CD14-positive monocyte (primary cell): ENCODE data around the gene HACL1. TPM values are rescaled to one million over a fixed set of nuclear protein-coding genes. Genes with fewer than 3 reads are reported as not detected.

Experiments
- DNase-seq, 3 donors: peaks; one replicate each; pipeline ENCODE4 v3.0.0-alpha.2; 2011 to 2022
- H2AFZ ChIP-seq: 2 replicates; pipeline ENCODE4 v1.6.0; 2012; ENCODE audit warnings: mild to moderate bottlenecking, low read depth, low read length, inconsistent platforms; ENCODE audit not compliant: insufficient read depth, poor library complexity, severe bottlenecking
- H3K27ac ChIP-seq, 2 donors: 1 replicate in 1 of 2; 2 replicates in 1 of 2; pipeline ENCODE4 v1.5.1; 2012 to 2013; ENCODE audit warnings: low read length in 2 of 2, control low read depth in 1 of 2, inconsistent platforms in 1 of 2, low read depth in 1 of 2, mild to moderate bottlenecking in 1 of 2
- H3K27me3 ChIP-seq, 2 donors: one replicate each; pipeline versions ENCODE4 v1.6.0 to v1.6.1; 2011 to 2013; ENCODE audit warnings: low read length in 2 of 2; ENCODE audit not compliant: control insufficient read depth in 2 of 2, insufficient read depth in 2 of 2
- H3K36me3 ChIP-seq, 2 donors: replicated peaks in 1 of 2; 1 replicate in 1 of 2; 2 replicates in 1 of 2; pipeline versions ENCODE4 v1.5.1 to v1.6.1; 2012 to 2013; ENCODE audit warnings: low read length in 2 of 2, control low read depth in 1 of 2, inconsistent platforms in 1 of 2, mild to moderate bottlenecking in 1 of 2; ENCODE audit not compliant: insufficient read depth in 2 of 2, control insufficient read depth in 1 of 2
- H3K4me1 ChIP-seq, 2 donors: 1 replicate in 1 of 2; 2 replicates in 1 of 2; pipeline versions ENCODE4 v1.5.1 to v1.6.1; 2012 to 2013; ENCODE audit warnings: low read length in 2 of 2, control low read depth in 1 of 2, inconsistent platforms in 1 of 2, mild to moderate bottlenecking in 1 of 2, moderate library complexity in 1 of 2; ENCODE audit not compliant: insufficient read depth in 2 of 2, control insufficient read depth in 1 of 2
- H3K4me2 ChIP-seq: replicated peaks from 2 replicates; pipeline ENCODE3; 2012; ENCODE audit warnings: low read length, moderate library complexity, mild to moderate bottlenecking; ENCODE audit not compliant: poor library complexity, severe bottlenecking; ENCODE audit errors: extremely low read depth
- H3K4me3 ChIP-seq, 3 experiments: fragments of 200-600 bp in 1 of 3; sonication (generic) in 1 of 3; replicated peaks in 1 of 3; 1 replicate in 2 of 3; 2 replicates in 1 of 3; pipeline ENCODE4 v1.5.1; 2011 to 2013; ENCODE audit warnings: low read length in 3 of 3, mild to moderate bottlenecking in 3 of 3, control low read depth in 2 of 3, low read depth in 2 of 3, inconsistent platforms in 1 of 3, moderate library complexity in 1 of 3
- H3K79me2 ChIP-seq: 2 replicates; pipeline ENCODE4 v1.6.0; 2012; ENCODE audit warnings: mild to moderate bottlenecking, control low read depth, inconsistent platforms, low read length, moderate library complexity; ENCODE audit not compliant: insufficient read depth
- H3K9ac ChIP-seq: 2 replicates; pipeline ENCODE4 v1.6.0; 2017; ENCODE audit warnings: low read length, mild to moderate bottlenecking; ENCODE audit not compliant: insufficient read depth, poor library complexity, severe bottlenecking
- H3K9me3 ChIP-seq, 2 donors: replicated peaks in 1 of 2; 1 replicate in 1 of 2; 2 replicates in 1 of 2; pipeline versions ENCODE4 v1.5.1 to v1.6.1; 2012 to 2013; ENCODE audit warnings: low read length in 2 of 2, control low read depth in 1 of 2; ENCODE audit not compliant: control insufficient read depth in 1 of 2, insufficient read depth in 1 of 2
- H4K20me1 ChIP-seq: 2 replicates; pipeline ENCODE4 v1.6.0; 2012; ENCODE audit warnings: mild to moderate bottlenecking, low read length, control low read depth, moderate library complexity; ENCODE audit not compliant: insufficient read depth
- H3K27ac Mint-ChIP-seq, 7 donors: one replicate each; pipeline ENCODE4 v1.8.0; 2020; ENCODE audit warnings: mild to moderate bottlenecking in 7 of 7, mixed read lengths in 7 of 7, moderate library complexity in 6 of 7, inconsistent platforms in 2 of 7
- H3K27me3 Mint-ChIP-seq, 3 donors: one replicate each; pipeline ENCODE4 v1.8.0; 2021 to 2022; ENCODE audit warnings: low read depth in 3 of 3, mild to moderate bottlenecking in 3 of 3, mixed read lengths in 3 of 3, moderate library complexity in 3 of 3, inconsistent platforms in 1 of 3
- H3K36me3 Mint-ChIP-seq, 2 donors: one replicate each; pipeline ENCODE4 v1.8.0; 2020; ENCODE audit warnings: mixed read lengths in 2 of 2, inconsistent platforms in 1 of 2, mild to moderate bottlenecking in 1 of 2
- H3K4me1 Mint-ChIP-seq: one replicate; pipeline ENCODE4 v1.8.0; 2020; ENCODE audit warnings: mild to moderate bottlenecking, mixed read lengths
- H3K4me3 Mint-ChIP-seq, 2 donors: one replicate each; pipeline ENCODE4 v1.8.0; 2020; ENCODE audit warnings: mild to moderate bottlenecking in 2 of 2, mixed read lengths in 2 of 2, moderate library complexity in 1 of 2
- H3K9me3 Mint-ChIP-seq, 7 donors: one replicate each; pipeline ENCODE4 v1.8.0; 2020 to 2022; ENCODE audit warnings: mixed read lengths in 7 of 7, mild to moderate bottlenecking in 6 of 7, moderate library complexity in 6 of 7, inconsistent platforms in 2 of 7
- WGBS: methylation state at CpG from one replicate; pipeline ENCODE4 v1.1.5; 2013; ENCODE audit warnings: missing lambda C conversion rate; ENCODE audit not compliant: insufficient coverage; 5-methylcytosine and 5-hydroxymethylcytosine counted together
- intact Hi-C, 2 donors: fragments of 100-400 bp; cut with micrococcal nuclease; formaldehyde crosslinking; loops; one replicate each; pipeline versions ENCODE4 v1.15.0 to v1.15.1; 2023
- polyA plus RNA-seq, 3 donors: library from polyadenylated mRNA; depleted of rRNA in 1 of 3; unstranded in 2 of 3; stranded (reverse) in 1 of 3; fragments of 300-500 nt in 2 of 3; fragments of >200 nt in 1 of 3; fragmentation: Illumina TruSeq in 2 of 3; gene quantifications; 1 replicate in 2 of 3; 2 replicates in 1 of 3; pipeline ENCODE4 v1.2.3, GENCODE V29; 2012 to 2021
- TF ChIP-seq, protein P1 (sequence below): fragments of 200-600 bp; IDR thresholded peaks from one replicate; pipeline ENCODE4 v1.8.0; 2022; ENCODE audit warnings: antibody characterized with exemption, mild to moderate bottlenecking

HACL1 gene
- polyA plus RNA-seq, 3 donors: 12.3 to 27.2 (median 22.3) TPM

DNA sequence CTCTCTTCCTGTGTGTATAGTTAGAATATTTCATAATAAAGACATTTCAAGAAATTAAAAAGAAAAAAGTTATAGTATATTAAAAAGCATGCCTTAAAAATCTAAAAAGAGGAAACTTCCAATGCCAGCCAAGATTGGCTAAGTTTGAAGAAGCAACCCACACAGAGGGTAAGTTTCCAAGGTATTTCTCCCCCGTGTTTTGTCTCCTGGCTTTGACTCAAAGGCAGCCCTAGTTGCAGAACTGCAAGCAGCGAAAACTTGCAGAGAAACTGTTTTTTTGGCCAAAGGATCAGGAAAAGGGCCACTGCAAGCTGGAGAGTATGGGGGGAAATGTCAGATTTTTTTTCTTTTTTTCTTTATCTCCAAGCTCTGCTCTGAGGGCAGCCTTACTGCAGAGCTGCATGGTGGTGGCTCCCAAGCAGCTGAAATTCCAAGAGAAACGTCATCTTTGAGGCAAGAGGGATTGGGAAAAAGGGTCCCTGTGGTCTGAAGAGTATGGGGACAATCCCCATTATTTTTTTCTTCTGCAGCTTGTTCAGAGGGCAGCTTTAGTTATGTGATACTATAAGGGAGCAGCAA lies 23.0 kb downstream of the HACL1 start:
- Histone ChIP-seq H3K4me2 (no peak overlapping the region), H2AFZ (no peak overlapping the region), H3K9ac (no peak overlapping the region), H3K27ac (peak overlapping the region in 1 of 2 donors; percentile 36), H3K79me2 (no peaks in the 10 kb centered on the region), H3K4me1 (peaks cover 19 to 32% of the 10 kb centered on the region in 2 donors), H3K4me3 (no peak overlapping the region), H3K36me3 (peaks cover 30 to 49% of the 10 kb centered on the region in 2 donors), H4K20me1 (no peaks in the 10 kb centered on the region), H3K27me3 (no peaks in the 10 kb centered on the region), H3K9me3 (no peaks in the 10 kb centered on the region)
- H3K4me3 Mint-ChIP-seq: no peak overlapping the region
- no peak for DNase-seq
- H3K9me3 Mint-ChIP-seq: no peaks in the 10 kb centered on the region
- H3K36me3 Mint-ChIP-seq: peaks cover 44 to 48% of the 10 kb centered on the region in 2 donors
- peaks cover 24% of the 10 kb centered on the region for H3K4me1 Mint-ChIP-seq
- H3K27me3 Mint-ChIP-seq: no peaks in the 10 kb centered on the region
- peak overlapping the region in 4 of 7 donors; percentile 18 to 60 (median 38) for H3K27ac Mint-ChIP-seq
- intact Hi-C loops: no loop called here
- WGBS: 50% methylated on average over 2 of the region's 3 CpGs
- TF ChIP-seq, protein P1, sequence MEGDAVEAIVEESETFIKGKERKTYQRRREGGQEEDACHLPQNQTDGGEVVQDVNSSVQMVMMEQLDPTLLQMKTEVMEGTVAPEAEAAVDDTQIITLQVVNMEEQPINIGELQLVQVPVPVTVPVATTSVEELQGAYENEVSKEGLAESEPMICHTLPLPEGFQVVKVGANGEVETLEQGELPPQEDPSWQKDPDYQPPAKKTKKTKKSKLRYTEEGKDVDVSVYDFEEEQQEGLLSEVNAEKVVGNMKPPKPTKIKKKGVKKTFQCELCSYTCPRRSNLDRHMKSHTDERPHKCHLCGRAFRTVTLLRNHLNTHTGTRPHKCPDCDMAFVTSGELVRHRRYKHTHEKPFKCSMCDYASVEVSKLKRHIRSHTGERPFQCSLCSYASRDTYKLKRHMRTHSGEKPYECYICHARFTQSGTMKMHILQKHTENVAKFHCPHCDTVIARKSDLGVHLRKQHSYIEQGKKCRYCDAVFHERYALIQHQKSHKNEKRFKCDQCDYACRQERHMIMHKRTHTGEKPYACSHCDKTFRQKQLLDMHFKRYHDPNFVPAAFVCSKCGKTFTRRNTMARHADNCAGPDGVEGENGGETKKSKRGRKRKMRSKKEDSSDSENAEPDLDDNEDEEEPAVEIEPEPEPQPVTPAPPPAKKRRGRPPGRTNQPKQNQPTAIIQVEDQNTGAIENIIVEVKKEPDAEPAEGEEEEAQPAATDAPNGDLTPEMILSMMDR: no peak

DNA sequence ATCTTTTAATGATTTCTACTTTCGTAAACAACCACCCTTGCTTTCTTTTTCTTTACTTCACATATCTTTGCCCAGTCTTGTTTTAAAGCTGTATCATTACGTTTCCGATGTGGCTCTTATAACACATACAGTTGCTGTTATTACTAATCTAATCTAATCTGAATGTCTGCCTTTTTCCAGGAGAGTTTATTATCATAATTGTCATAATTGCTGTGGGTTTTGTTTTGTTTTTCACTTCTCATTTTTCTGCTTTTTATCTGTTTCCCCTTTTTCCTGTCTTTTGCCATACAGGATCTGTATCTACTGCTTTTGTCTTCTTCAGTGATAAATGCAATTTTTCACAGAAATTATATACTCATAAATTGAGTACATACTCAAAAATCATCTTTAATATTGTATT lies 24.9 kb downstream of the HACL1 start:
- peaks cover 0 to 2% (median 0%) of the 10 kb centered on the region in 3 donors for H3K27me3 Mint-ChIP-seq
- peak overlapping the region in 4 of 7 donors; percentile 14 to 79 (median 58) for H3K27ac Mint-ChIP-seq
- H3K9me3 Mint-ChIP-seq: no peaks in the 10 kb centered on the region
- no peaks in the 10 kb centered on the region for H3K9me3 ChIP-seq
- H3K4me3 ChIP-seq: no peak overlapping the region
- H3K4me3 Mint-ChIP-seq: no peak overlapping the region
- H3K27me3 ChIP-seq: no peaks in the 10 kb centered on the region
- intact Hi-C loops: no loop called here
- no peaks in the 10 kb centered on the region for H3K79me2 ChIP-seq
- no peaks in the 10 kb centered on the region for H4K20me1 ChIP-seq
- H3K36me3 ChIP-seq: peaks cover 32 to 44% of the 10 kb centered on the region in 2 donors
- no peak overlapping the region for H2AFZ ChIP-seq
- no peak overlapping the region for H3K27ac ChIP-seq
- peaks cover 47 to 50% of the 10 kb centered on the region in 2 donors for H3K36me3 Mint-ChIP-seq
- peaks cover 24% of the 10 kb centered on the region for H3K4me1 Mint-ChIP-seq
- no CpG with 5 or more reads among the region's 3 CpGs for WGBS
- peak overlapping the region; percentile 5 for H3K9ac ChIP-seq
- peaks cover 19 to 32% of the 10 kb centered on the region in 2 donors for H3K4me1 ChIP-seq
- TF ChIP-seq, protein P1: no peak
- H3K4me2 ChIP-seq: no peak overlapping the region
- DNase-seq: peak in 1 of 3 donors; percentile 24
